Measurements from ENCODE around the gene SPRED1. TPM values are rescaled to one million over a fixed set of nuclear protein-coding genes. Genes with fewer than 3 reads are reported as not detected.

Gene SPRED1
- total and polyA plus RNA-seq, 2 of the 13 experiments (the other 11 are each of a cell fraction or from before 2014, with no cell fraction given): 3.8 to 9.6 TPM

DNA sequence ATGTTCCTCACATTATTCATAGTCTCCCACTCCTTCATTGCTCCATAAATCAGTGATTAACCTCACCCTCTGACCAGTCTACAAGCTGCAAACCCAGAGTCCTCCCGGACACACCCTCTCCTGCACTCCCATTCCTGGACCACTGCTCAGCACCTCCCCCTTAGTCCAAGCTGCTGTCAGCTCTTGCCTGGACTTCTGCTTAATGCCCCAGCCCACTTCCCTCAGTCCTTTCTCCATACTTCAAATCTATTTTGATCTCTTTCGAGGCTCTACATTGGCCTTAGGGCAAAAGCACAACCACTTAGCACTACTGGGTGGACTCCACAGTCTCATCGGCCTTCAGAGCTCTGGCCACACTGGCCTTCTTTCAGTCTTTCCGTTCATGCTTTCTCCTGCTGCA, 121.9 kb downstream of the SPRED1 start (continued):
- TF ChIP-seq, protein P1, sequence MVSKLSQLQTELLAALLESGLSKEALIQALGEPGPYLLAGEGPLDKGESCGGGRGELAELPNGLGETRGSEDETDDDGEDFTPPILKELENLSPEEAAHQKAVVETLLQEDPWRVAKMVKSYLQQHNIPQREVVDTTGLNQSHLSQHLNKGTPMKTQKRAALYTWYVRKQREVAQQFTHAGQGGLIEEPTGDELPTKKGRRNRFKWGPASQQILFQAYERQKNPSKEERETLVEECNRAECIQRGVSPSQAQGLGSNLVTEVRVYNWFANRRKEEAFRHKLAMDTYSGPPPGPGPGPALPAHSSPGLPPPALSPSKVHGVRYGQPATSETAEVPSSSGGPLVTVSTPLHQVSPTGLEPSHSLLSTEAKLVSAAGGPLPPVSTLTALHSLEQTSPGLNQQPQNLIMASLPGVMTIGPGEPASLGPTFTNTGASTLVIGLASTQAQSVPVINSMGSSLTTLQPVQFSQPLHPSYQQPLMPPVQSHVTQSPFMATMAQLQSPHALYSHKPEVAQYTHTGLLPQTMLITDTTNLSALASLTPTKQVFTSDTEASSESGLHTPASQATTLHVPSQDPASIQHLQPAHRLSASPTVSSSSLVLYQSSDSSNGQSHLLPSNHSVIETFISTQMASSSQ (IDR thresholded peaks at IDR 0.05; ENCODE audit: low read depth): no peak
- TF ChIP-seq, protein P1 (CRISPR knock-in tag; IDR thresholded peaks at IDR 0.05; ENCODE audit: borderline replicate concordance): no peak
- TF ChIP-seq ZNF891 (CRISPR knock-in tag; IDR thresholded peaks at IDR 0.05) (no peak), ZNF557 (CRISPR knock-in tag; IDR thresholded peaks at IDR 0.05) (no peak), HNRNPH1 (optimal IDR thresholded peaks at IDR 0.05; ENCODE audit: low read depth, low read length) (no peak), AGO1 (IDR thresholded peaks at IDR 0.05; ENCODE audit: low read depth, low read length, poor library complexity, severe bottlenecking) (no peak), SMARCC2 (IDR thresholded peaks at IDR 0.05) (no peak)

DNA sequence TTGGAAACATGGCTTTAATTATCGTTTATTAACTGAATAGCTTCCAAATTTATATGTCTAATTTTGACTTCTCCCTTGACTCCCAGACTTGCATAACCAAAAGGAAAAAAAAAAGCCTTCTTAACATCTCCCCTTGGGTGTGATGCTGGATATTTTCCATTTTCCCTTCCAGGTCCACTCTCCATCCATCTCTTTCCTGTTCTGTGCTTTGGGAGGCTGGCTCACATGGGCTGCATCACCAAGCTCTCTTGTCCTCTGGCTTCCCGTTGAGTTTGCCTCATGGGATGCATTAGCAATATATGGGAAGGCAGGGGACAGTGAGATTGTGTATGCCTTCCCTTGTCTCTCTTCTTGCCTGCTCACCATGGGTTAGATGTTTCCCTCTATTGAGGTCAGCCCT, 123.4 kb downstream of the SPRED1 start:
- DNase-seq (ENCODE audit: low spot score): no peak
- no peak overlapping the region for H3K27ac ChIP-seq (ENCODE audit: extremely low read length, insufficient read depth, low read length)
- no peaks in the 10 kb centered on the region for H3K4me1 ChIP-seq (ENCODE audit: insufficient read depth, low read length)
- WGBS (ENCODE audit: low lambda C conversion rate): 2% methylated on average over 2 of the region's 2 CpGs
- FAIRE-seq: no peak
- H3K4me2 ChIP-seq (ENCODE audit: low read depth, low read length): no peak overlapping the region
- ChIA-PET POLR2A (no interaction called here), CTCF (ENCODE audit: low intra/inter-chr PET ratio, low total read pairs) (no interaction called here)
- H3K9me3 ChIP-seq (ENCODE audit: low read length): no peaks in the 10 kb centered on the region
- no peaks in the 10 kb centered on the region for H3K27me3 ChIP-seq (ENCODE audit: control insufficient read depth in 1 of 2, insufficient read depth in 2 of 2, low read length in 2 of 2)
- in situ Hi-C loops (cut with HindIII; ENCODE audit: extremely low pct_ligation_motif_present, low pct_unique_long_range_greater_than_20kb) (no loop called here), intact Hi-C loops (cut with micrococcal nuclease; ENCODE audit: unreplicated experiment) (no loop called here)
- no peaks in the 10 kb centered on the region for H3K36me3 ChIP-seq (replicated peaks in 1 of 2; ENCODE audit: control insufficient read depth in 1 of 2, insufficient read depth in 2 of 2, low read length in 2 of 2)
- ATAC-seq: no peak
- H3K79me2 ChIP-seq (ENCODE audit: insufficient read depth, low read length): no peaks in the 10 kb centered on the region
- no peak overlapping the region for H2AFZ ChIP-seq (ENCODE audit: low read length)
- H3K9ac ChIP-seq (ENCODE audit: insufficient read depth, low read depth, low read length): no peak overlapping the region
- TF ChIP-seq, protein P2, sequence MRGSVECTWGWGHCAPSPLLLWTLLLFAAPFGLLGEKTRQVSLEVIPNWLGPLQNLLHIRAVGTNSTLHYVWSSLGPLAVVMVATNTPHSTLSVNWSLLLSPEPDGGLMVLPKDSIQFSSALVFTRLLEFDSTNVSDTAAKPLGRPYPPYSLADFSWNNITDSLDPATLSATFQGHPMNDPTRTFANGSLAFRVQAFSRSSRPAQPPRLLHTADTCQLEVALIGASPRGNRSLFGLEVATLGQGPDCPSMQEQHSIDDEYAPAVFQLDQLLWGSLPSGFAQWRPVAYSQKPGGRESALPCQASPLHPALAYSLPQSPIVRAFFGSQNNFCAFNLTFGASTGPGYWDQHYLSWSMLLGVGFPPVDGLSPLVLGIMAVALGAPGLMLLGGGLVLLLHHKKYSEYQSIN (CRISPR knock-in tag; IDR thresholded peaks at IDR 0.05; ENCODE audit: borderline replicate concordance): no peak
- TF ChIP-seq RBM39 (IDR thresholded peaks at IDR 0.05; ENCODE audit: low read depth, low read length, poor library complexity, severe bottlenecking) (no peak), CREM (IDR thresholded peaks at IDR 0.05) (no peak), CREM (CRISPR knock-in tag; IDR thresholded peaks at IDR 0.05) (no peak), ADNP (CRISPR knock-in tag; IDR thresholded peaks at IDR 0.05) (no peak), ASH2L (IDR thresholded peaks at IDR 0.05; ENCODE audit: insufficient read length, low read depth, low read length) (no peak), CBX1 (IDR thresholded peaks at IDR 0.05; ENCODE audit: low read depth) (no peak), AGO1 (IDR thresholded peaks at IDR 0.05; ENCODE audit: low read depth, low read length, poor library complexity, severe bottlenecking) (no peak)
- TF ChIP-seq, protein P3, sequence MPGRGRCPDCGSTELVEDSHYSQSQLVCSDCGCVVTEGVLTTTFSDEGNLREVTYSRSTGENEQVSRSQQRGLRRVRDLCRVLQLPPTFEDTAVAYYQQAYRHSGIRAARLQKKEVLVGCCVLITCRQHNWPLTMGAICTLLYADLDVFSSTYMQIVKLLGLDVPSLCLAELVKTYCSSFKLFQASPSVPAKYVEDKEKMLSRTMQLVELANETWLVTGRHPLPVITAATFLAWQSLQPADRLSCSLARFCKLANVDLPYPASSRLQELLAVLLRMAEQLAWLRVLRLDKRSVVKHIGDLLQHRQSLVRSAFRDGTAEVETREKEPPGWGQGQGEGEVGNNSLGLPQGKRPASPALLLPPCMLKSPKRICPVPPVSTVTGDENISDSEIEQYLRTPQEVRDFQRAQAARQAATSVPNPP (CRISPR knock-in tag; IDR thresholded peaks at IDR 0.05): no peak
- TF ChIP-seq, protein P4, sequence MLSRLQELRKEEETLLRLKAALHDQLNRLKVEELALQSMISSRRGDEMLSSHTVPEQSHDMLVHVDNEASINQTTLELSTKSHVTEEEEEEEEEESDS (CRISPR knock-in tag; IDR thresholded peaks at IDR 0.05; ENCODE audit: borderline replicate concordance): no peak
- H4K20me1 ChIP-seq (ENCODE audit: insufficient read depth, low read length): no peaks in the 10 kb centered on the region
- no peak overlapping the region for H3K4me3 ChIP-seq (replicated peaks in 1 of 3; ENCODE audit: insufficient read depth in 1 of 3, low read depth in 2 of 3, low read length in 3 of 3)
- BruUV-seq (replicated peaks): no TSS peak

All from HepG2 (cell line).